Coronary artery (tissue), 2 donors: Measurements from ENCODE around the gene BRD7.

ENCODE experiments used
- DNase-seq: peaks from one replicate; pipeline ENCODE4 v3.0.0-alpha.2; 2017; ENCODE audit warnings: low spot score
- H3K27ac ChIP-seq, 2 donors: fragments of 200-600 bp; sonication (generic); one replicate each; pipeline ENCODE4 v1.5.1; 2016 to 2019
- H3K4me3 ChIP-seq: fragments of 200-600 bp; sonication (generic); 2 replicates; pipeline ENCODE4 v1.5.1; 2016; ENCODE audit warnings: mild to moderate bottlenecking, moderate library complexity
- CTCF ChIP-seq: fragments of 200-600 bp; sonication (generic); IDR thresholded peaks from one replicate; pipeline ENCODE4 v1.5.1; 2019; ENCODE audit warnings: antibody characterized with exemption

The BRD7 gene

GRCh38 chr16:50292566-50292948 is 76.2 kb downstream of the BRD7 start:
- no peak for DNase-seq
- no peak for TF ChIP-seq CTCF
- Histone ChIP-seq H3K4me3 (no peak overlapping the region), H3K27ac (no peak overlapping the region)

- DNase-seq = no peak
- no peak for TF ChIP-seq CTCF
- H3K4me3 ChIP-seq = no peak overlapping the region
- H3K27ac ChIP-seq = no peak overlapping the region
Observed at GRCh38 chr16:50291719-50292565, 76.8 kb downstream of the BRD7 start.

GRCh38 chr16:50290856-50291255 is 77.9 kb downstream of the BRD7 start:
- no peak overlapping the region for H3K27ac ChIP-seq
- TF ChIP-seq CTCF = no peak
- no peak overlapping the region for H3K4me3 ChIP-seq
- DNase-seq = no peak

GRCh38 chr16:50289950-50290764 is 78.6 kb downstream of the BRD7 start:
- no peak overlapping the region for H3K4me3 ChIP-seq
- no peak for DNase-seq
- H3K27ac ChIP-seq = no peak overlapping the region
- TF ChIP-seq CTCF = no peak

- no peak for TF ChIP-seq CTCF
- Histone ChIP-seq H3K4me3 (no peak overlapping the region), H3K27ac (no peak overlapping the region)
- DNase-seq = no peak
Observed at GRCh38 chr16:50288920-50289319, 79.9 kb downstream of the BRD7 start.

- H3K27ac ChIP-seq = no peak overlapping the region
- H3K4me3 ChIP-seq = no peak overlapping the region
- DNase-seq = no peak
- no peak for TF ChIP-seq CTCF
Observed at GRCh38 chr16:50288026-50288425, 80.8 kb downstream of the BRD7 start.
